ENCODE results near the gene USP20.
"Not testable (repeated sequence)": the region's sequence is repeated elsewhere in the genome, so short reads cannot be mapped to it uniquely, and the experiment has no call there.

Gene USP20

GRCh38 chr9:129890718-129891299 is 55.6 kb downstream of the USP20 start:
- not testable (repeated sequence) for DNase-seq (ENCODE audit: low read depth)

GRCh38 chr9:129891569-129891968 is 56.3 kb downstream of the USP20 start:
- DNase-seq (ENCODE audit: low read depth) = no peak

GRCh38 chr9:129894120-129894823 is 59.0 kb downstream of the USP20 start:
- DNase-seq (ENCODE audit: low read depth) = no peak

- no peak for DNase-seq (ENCODE audit: low read depth)
Measured at GRCh38 chr9:129895376-129896268, 60.4 kb downstream of the USP20 start.

- no peak for DNase-seq (ENCODE audit: low read depth)
Measured at GRCh38 chr9:129897263-129897662, 62.0 kb downstream of the USP20 start.

GRCh38 chr9:129898185-129898584 is 62.9 kb downstream of the USP20 start:
- DNase-seq (ENCODE audit: low read depth) = no peak

- no peak for DNase-seq (ENCODE audit: low read depth)
Measured at GRCh38 chr9:129899620-129900019, 64.4 kb downstream of the USP20 start.

GRCh38 chr9:129900263-129901027 is 65.2 kb downstream of the USP20 start:
- DNase-seq (ENCODE audit: low read depth) = no peak

GRCh38 chr9:129901993-129902739 is 66.9 kb downstream of the USP20 start:
- DNase-seq (ENCODE audit: low read depth) = no peak

GRCh38 chr9:129902740-129903134 is 67.5 kb downstream of the USP20 start:
- no peak for DNase-seq (ENCODE audit: low read depth)

- no peak for DNase-seq (ENCODE audit: low read depth)
Measured at GRCh38 chr9:129904734-129905133, 69.5 kb downstream of the USP20 start.

GRCh38 chr9:129906298-129906697 is 71.0 kb downstream of the USP20 start:
- no peak for DNase-seq (ENCODE audit: low read depth)

- no peak for DNase-seq (ENCODE audit: low read depth)
Measured at GRCh38 chr9:129907201-129907600, 71.9 kb downstream of the USP20 start.

GRCh38 chr9:129908906-129909305 is 73.6 kb downstream of the USP20 start:
- no peak for DNase-seq (ENCODE audit: low read depth)

GRCh38 chr9:129909851-129910250 is 74.6 kb downstream of the USP20 start:
- DNase-seq (ENCODE audit: low read depth) = no peak

GRCh38 chr9:129910628-129911567 is 75.6 kb downstream of the USP20 start:
- peak; percentile 99 for DNase-seq (ENCODE audit: low read depth)

- DNase-seq (ENCODE audit: low read depth) = no peak
Measured at GRCh38 chr9:129914051-129914450, 78.8 kb downstream of the USP20 start.

GRCh38 chr9:129916707-129917106 is 81.4 kb downstream of the USP20 start:
- no peak for DNase-seq (ENCODE audit: low read depth)

GRCh38 chr9:129918296-129918950 is 83.2 kb downstream of the USP20 start:
- DNase-seq (ENCODE audit: low read depth) = no peak

GRCh38 chr9:129919277-129919676 is 84.0 kb downstream of the USP20 start:
- DNase-seq (ENCODE audit: low read depth) = no peak
